ENCODE measurements around the gene SH3GL3. TPM values are rescaled to one million over a fixed set of nuclear protein-coding genes. Genes with fewer than 3 reads are reported as not detected.

Gene SH3GL3
- total and polyA plus RNA-seq, 7 donors, result 0.04 to 0.99 (median 0.63) TPM; not detected in 3

- H3K4me1 ChIP-seq, result no peaks in the 10 kb centered on the region
- intact Hi-C loops (cut with DNase I), result no loop called here
- DNase-seq, result no peak
- no peaks in the 10 kb centered on the region for H3K36me3 ChIP-seq
- no peak overlapping the region for H3K4me3 ChIP-seq
- WGBS, 2 donors, result 95% methylated on average over 1 of the region's 1 CpG
- H3K27me3 ChIP-seq, result no peaks in the 10 kb centered on the region
- no peak overlapping the region for H3K27ac ChIP-seq
- peaks cover 0 to 10% (median 3%) of the 10 kb centered on the region in 4 donors for H3K9me3 ChIP-seq
- TF ChIP-seq CTCF (IDR thresholded peaks at IDR 0.05), result no peak
- TF ChIP-seq EP300 (IDR thresholded peaks at IDR 0.05), result no peak
- no peak for TF ChIP-seq POLR2A (IDR thresholded peaks at IDR 0.05)
- no peak for TF ChIP-seq POLR2AphosphoS5 (IDR thresholded peaks at IDR 0.05)
Observed at GRCh38 chr15:83498374-83498773, 51.2 kb downstream of the SH3GL3 start.

- WGBS, 2 donors, result 60 to 66% methylated on average over 3 of the region's 3 CpGs
- H3K9me3 ChIP-seq, result peaks cover 0 to 10% (median 3%) of the 10 kb centered on the region in 4 donors
- no peak for TF ChIP-seq EP300 (IDR thresholded peaks at IDR 0.05)
- no peak for TF ChIP-seq POLR2A (IDR thresholded peaks at IDR 0.05)
- TF ChIP-seq POLR2AphosphoS5 (IDR thresholded peaks at IDR 0.05), result no peak
- no peak for TF ChIP-seq CTCF (IDR thresholded peaks at IDR 0.05)
- no peaks in the 10 kb centered on the region for H3K36me3 ChIP-seq
- no peak overlapping the region for H3K4me3 ChIP-seq
- no peak overlapping the region for H3K27ac ChIP-seq
- no peaks in the 10 kb centered on the region for H3K4me1 ChIP-seq
- intact Hi-C loops (cut with DNase I), result no loop called here
- no peaks in the 10 kb centered on the region for H3K27me3 ChIP-seq
- DNase-seq, result no peak
Observed at GRCh38 chr15:83498801-83499200, 51.7 kb downstream of the SH3GL3 start.

GRCh38 chr15:83499476-83499875 is 52.3 kb downstream of the SH3GL3 start:
- intact Hi-C loops (cut with DNase I), result no loop called here
- DNase-seq, result no peak

GRCh38 chr15:83503595-83504364 is 56.6 kb downstream of the SH3GL3 start:
- Histone ChIP-seq H3K4me1 (no peaks in the 10 kb centered on the region), H3K36me3 (no peaks in the 10 kb centered on the region), H3K4me3 (no peak overlapping the region), H3K27me3 (no peaks in the 10 kb centered on the region), H3K27ac (no peak overlapping the region), H3K9me3 (peaks cover 0 to 6% (median 0%) of the 10 kb centered on the region in 4 donors)
- no peak for DNase-seq
- intact Hi-C loops (cut with DNase I), result no loop called here
- 68 to 92% methylated on average over 4 of the region's 4 CpGs for WGBS, 2 donors
- TF ChIP-seq POLR2AphosphoS5 (IDR thresholded peaks at IDR 0.05) (no peak), EP300 (IDR thresholded peaks at IDR 0.05) (no peak)

More at GRCh38 chr15:83499476-83499875, 52.3 kb downstream of the SH3GL3 start:
- 46 to 70% methylated on average over 2 of the region's 2 CpGs for WGBS, 2 donors
- Histone ChIP-seq H3K27me3 (no peaks in the 10 kb centered on the region), H3K9me3 (peaks cover 0 to 10% (median 3%) of the 10 kb centered on the region in 4 donors), H3K4me1 (no peaks in the 10 kb centered on the region), H3K36me3 (no peaks in the 10 kb centered on the region), H3K4me3 (no peak overlapping the region), H3K27ac (no peak overlapping the region)
- TF ChIP-seq CTCF (IDR thresholded peaks at IDR 0.05) (no peak), POLR2AphosphoS5 (IDR thresholded peaks at IDR 0.05) (no peak), EP300 (IDR thresholded peaks at IDR 0.05) (no peak), POLR2A (IDR thresholded peaks at IDR 0.05) (no peak)

- intact Hi-C loops (cut with DNase I), result no loop called here
- Histone ChIP-seq H3K9me3 (peaks cover 0 to 4% (median 0%) of the 10 kb centered on the region in 4 donors), H3K27me3 (no peaks in the 10 kb centered on the region), H3K4me3 (no peak overlapping the region), H3K27ac (no peak overlapping the region), H3K4me1 (no peaks in the 10 kb centered on the region), H3K36me3 (no peaks in the 10 kb centered on the region)
- TF ChIP-seq EP300 (IDR thresholded peaks at IDR 0.05) (no peak), POLR2AphosphoS5 (IDR thresholded peaks at IDR 0.05) (no peak), CTCF (IDR thresholded peaks at IDR 0.05) (no peak), POLR2A (IDR thresholded peaks at IDR 0.05) (no peak)
- 83 to 86% methylated on average over 4 of the region's 4 CpGs for WGBS, 2 donors
- DNase-seq, result no peak
Observed at GRCh38 chr15:83504365-83504764, 57.2 kb downstream of the SH3GL3 start.
